Activated naive CD4-positive, alpha-beta T cell treated with anti-CD3 and anti-CD28 coated beads, Interleukin-2, amount 10 ng/mL, durations not matched to agents 7 days and 5 days (primary cell): ENCODE results near the gene LZTR1.
"Not testable (repeated sequence)": the region's sequence is repeated elsewhere in the genome, so short reads cannot be mapped to it uniquely, and the experiment has no call there.

ENCODE experiments used
- CTCF ChIA-PET: fragments of 350-600 bp; sonication (Branson Sonifier 250); formaldehyde crosslinking; loops from one replicate; lab custom pipeline; 2021; ENCODE audit warnings: antibody characterized with exemption; lab: Charles Lee
- DNase-seq: peaks from one replicate; pipeline ENCODE4 v3.0.0-alpha.2; 2020
- H3K27ac Mint-ChIP-seq: one replicate; pipeline ENCODE4 v1.8.0; 2021; ENCODE audit warnings: mild to moderate bottlenecking, moderate library complexity, mixed read lengths
- H3K27me3 Mint-ChIP-seq: one replicate; pipeline ENCODE4 v1.8.0; 2021; ENCODE audit warnings: mild to moderate bottlenecking, mixed read lengths
- H3K36me3 Mint-ChIP-seq: one replicate; pipeline ENCODE4 v1.8.0; 2021; ENCODE audit warnings: mixed read lengths
- H3K4me1 Mint-ChIP-seq: one replicate; pipeline ENCODE4 v1.8.0; 2021; ENCODE audit warnings: mixed read lengths
- H3K4me3 Mint-ChIP-seq: one replicate; pipeline ENCODE4 v1.8.0; 2021; ENCODE audit warnings: mild to moderate bottlenecking, moderate library complexity, mixed read lengths
- H3K9me3 Mint-ChIP-seq: one replicate; pipeline ENCODE4 v1.8.0; 2021; ENCODE audit warnings: mixed read lengths

LZTR1 gene

DNA sequence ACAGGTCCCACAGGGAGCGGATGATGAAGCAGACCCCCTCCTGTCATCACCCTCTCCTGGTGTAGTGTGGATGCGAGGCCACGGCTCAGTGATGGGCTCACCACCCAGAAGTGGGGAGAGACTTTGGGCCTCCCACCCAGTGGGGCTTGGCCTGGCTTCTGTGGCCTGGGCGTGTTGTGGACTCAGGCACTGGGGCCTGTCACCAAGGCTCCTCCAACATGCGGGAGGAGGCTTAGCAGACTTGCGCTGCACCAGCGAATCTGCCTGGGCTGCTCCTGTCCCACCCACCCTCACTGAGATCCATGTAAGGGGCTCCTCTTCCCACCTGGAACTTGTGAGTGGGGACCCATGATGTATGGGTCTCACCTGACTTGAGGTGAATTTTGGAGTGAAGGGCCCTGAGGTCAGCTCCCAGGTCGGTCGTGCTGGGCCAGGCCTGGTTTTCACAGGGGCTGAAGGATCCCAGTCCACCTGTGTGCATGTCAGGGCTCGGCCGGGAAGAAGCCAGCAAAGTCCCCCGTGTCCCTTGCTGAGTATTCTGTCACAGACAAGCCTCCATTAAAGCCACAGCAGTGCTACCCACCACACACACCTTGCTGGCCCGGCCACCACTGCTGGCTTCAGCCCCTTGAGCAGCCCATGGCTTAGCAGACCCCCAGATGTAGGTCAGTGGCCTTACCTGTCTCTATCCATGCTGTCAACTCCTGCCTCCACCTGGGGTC, 15.6 kb downstream of the LZTR1 start:
- Mint-ChIP-seq H3K27me3 (no peaks in the 10 kb centered on the region), H3K27ac (no peak overlapping the region), H3K9me3 (no peaks in the 10 kb centered on the region), H3K4me1 (peaks cover 26% of the 10 kb centered on the region), H3K36me3 (peaks cover 23% of the 10 kb centered on the region), H3K4me3 (no peak overlapping the region)
- no peak for DNase-seq
- CTCF ChIA-PET, result no interaction called here

DNA sequence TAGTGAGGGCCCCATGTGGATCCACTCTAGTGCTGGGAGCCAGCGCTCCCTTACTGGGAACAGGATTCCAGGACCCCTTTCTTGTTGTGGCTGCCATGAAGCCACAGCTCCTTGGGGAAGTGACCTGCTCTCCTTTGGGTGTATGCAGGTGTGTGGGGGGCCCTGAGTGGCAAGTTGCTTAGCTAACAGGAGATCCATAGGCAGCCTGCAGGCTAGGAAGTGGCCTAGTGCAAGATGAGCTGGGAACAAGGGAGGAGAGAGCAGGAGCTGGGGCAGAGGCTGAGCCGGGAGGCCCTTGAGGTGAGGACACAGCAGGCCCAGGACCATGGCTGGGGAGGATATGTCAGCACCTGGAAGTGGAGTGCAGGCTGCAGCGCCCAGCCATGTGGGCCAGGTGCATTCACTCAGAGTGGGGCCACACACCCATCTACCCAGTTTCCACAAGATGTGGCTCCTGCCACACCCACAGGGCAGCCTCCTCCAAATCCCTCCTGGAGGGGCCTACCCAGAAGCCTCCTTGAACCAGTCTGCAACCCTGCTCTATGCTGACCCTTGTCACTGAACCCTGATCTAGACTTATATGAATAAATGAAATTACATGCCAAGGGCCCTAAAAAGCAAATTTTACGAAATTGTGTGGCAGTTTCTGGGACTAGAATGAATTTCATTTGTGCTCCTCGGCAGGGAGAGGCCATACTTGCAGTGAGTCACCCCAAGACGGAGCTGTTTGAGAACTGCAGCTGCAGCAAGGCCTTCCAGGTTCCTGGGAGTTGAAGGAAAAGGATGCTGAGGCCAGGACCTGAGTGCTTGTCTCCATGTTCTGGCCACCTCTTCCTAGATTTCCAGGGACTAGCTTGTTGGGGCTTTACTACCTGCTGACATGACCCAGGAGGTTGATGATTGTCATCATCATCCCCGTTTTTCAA, 16.6 kb downstream of the LZTR1 start:
- DNase-seq, result no peak
- Mint-ChIP-seq H3K9me3 (no peaks in the 10 kb centered on the region), H3K27ac (peak overlapping the region; percentile 60), H3K27me3 (no peaks in the 10 kb centered on the region), H3K4me3 (no peak overlapping the region), H3K36me3 (peaks cover 21% of the 10 kb centered on the region), H3K4me1 (peaks cover 34% of the 10 kb centered on the region)
- CTCF ChIA-PET, result interaction anchor here (2.8 kb wide), 1 partner anchor 17 kb away, joined by 8 read pairs; the partner anchor contains the start of gene LZTR1

DNA sequence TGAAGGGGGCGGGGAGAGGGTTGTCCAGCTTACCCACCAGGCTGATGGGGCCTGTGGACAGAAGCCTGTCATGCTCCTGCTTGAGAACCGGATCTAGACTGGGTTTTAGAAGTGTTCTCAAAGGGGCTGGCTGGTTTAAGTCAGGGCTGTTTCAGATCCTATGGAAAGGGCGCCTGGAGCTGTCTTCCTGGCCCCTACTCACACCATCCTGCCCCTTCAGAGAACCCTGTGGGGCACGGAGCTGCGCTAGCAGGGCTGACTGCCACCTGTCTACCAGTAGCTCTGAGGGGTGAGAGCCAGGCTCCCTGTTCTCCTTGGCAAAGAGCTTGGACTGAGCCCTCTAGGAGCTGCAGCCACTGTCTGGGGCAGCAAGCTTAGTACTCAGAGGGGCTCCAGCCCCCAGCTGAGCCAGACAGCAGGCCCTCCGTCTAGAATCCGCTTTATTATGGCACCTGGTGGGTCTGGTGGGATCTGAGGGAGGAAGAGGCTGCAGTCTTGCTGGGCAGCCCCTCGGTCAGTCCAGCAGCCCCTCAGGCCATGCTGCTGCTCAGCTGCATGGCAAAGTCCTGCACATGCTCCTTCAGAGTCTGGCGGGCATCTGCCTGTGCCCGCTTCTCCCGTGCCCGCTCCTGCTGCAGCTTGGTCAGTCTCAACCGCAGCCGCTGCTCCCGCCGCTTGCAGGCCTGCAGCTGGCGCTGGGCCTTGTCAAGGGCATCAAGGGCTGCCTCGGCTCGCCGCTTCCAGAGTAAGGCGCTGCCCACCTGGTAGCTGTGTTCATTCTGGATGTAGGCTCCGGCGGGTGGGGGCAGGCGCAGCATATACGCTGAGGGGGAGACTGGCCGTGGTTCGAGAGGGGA, 17.5 kb downstream of the LZTR1 start:
- H3K4me1 Mint-ChIP-seq, result peaks cover 39% of the 10 kb centered on the region
- H3K27me3 Mint-ChIP-seq, result no peaks in the 10 kb centered on the region
- peaks cover 21% of the 10 kb centered on the region for H3K36me3 Mint-ChIP-seq
- DNase-seq, result no peak
- peak overlapping the region; percentile 94 for H3K4me3 Mint-ChIP-seq
- H3K9me3 Mint-ChIP-seq, result no peaks in the 10 kb centered on the region
- H3K27ac Mint-ChIP-seq, result no peak overlapping the region
- CTCF ChIA-PET, result interaction anchor here (2.8 kb wide), 1 partner anchor 18 kb away, joined by 8 read pairs; the partner anchor contains the start of gene LZTR1

DNA sequence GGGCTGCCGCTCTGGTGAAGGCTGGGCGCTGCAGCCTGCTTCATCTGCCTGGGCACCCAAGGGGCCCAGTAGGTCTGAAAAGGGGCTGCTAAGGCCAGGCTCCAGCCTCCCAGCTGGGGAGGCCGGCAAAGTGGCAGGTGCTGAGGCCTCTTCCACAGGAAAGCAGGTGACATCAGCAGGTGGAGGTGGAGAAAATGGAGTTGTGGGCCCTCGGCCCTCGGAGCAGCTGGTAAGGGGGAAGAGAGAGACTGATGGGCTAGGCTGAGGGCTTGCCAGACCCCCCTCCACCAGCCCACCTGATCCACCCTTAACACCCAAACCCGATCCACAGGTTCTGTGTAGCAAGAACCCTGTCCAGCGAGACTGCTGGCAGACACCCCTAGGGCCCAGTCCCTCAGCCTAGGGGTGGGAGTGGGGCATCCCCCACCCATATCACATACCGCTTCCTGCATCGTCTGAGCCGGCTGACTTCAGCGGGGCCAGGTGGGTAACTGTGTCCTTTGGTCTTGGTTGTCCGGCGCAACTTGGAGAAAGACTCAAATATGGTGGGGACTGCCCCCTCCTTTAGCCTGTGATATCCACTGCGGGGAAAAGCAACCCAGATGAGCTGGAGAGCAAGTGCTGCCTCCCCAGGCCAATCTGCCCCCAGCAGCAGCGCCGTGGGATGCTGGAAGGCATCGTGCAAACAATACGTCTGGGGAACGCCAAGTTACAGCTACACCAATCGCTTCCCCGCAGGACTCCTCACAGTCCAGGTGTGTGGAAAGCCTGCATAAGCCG, 18.3 kb downstream of the LZTR1 start:
- CTCF ChIA-PET, result interaction anchor here (1.0 to 2.8 kb wide), 3 partner anchors 14 to 114 kb away, joined by 4 to 8 read pairs (median 4); partner anchors contain the start of gene LZTR1
- Mint-ChIP-seq H3K4me1 (peaks cover 39% of the 10 kb centered on the region), H3K27me3 (no peaks in the 10 kb centered on the region), H3K4me3 (peak overlapping the region; percentile 94), H3K9me3 (no peaks in the 10 kb centered on the region), H3K36me3 (peaks cover 16% of the 10 kb centered on the region), H3K27ac (peak overlapping the region; percentile 96)
- DNase-seq, result no peak

DNA sequence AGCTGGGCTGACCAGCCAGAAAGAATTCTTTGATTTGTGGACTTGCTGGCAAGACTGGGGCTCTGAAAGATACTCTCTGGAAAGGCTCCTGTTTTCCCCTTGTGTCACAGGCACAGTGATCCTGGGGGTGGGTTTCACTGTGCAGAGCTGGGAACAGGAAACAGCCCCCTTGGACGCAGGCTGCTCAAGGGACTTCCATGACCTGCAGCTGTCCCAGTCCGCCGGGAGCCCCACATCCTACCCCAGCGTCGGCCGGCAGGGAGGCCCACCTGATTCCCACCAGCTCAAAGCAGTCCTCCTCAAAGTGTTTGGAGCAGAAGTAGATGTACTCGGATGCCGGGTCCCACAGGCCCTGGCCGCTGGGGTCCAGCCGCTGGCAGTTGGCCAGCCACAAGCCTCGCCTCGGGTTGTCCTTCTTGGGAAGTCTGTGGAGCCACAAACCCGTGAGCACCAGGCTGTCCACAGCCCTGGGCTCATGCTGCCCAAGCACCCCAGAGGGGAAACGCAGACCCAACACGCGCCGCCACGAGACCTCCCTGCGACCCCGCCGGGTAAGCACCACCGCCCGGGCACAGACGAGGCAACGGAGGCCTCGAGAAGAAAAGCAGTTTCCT, 19.0 kb downstream of the LZTR1 start:
- Mint-ChIP-seq H3K27me3 (no peaks in the 10 kb centered on the region), H3K27ac (peak overlapping the region; percentile 96), H3K36me3 (peaks cover 15% of the 10 kb centered on the region), H3K9me3 (no peaks in the 10 kb centered on the region), H3K4me3 (peak overlapping the region; percentile 94), H3K4me1 (peaks cover 39% of the 10 kb centered on the region)
- CTCF ChIA-PET, result interaction anchor here (1.0 to 2.8 kb wide), 3 partner anchors 15 to 115 kb away, joined by 4 to 8 read pairs (median 4); partner anchors contain the start of gene LZTR1
- DNase-seq, result no peak

DNA sequence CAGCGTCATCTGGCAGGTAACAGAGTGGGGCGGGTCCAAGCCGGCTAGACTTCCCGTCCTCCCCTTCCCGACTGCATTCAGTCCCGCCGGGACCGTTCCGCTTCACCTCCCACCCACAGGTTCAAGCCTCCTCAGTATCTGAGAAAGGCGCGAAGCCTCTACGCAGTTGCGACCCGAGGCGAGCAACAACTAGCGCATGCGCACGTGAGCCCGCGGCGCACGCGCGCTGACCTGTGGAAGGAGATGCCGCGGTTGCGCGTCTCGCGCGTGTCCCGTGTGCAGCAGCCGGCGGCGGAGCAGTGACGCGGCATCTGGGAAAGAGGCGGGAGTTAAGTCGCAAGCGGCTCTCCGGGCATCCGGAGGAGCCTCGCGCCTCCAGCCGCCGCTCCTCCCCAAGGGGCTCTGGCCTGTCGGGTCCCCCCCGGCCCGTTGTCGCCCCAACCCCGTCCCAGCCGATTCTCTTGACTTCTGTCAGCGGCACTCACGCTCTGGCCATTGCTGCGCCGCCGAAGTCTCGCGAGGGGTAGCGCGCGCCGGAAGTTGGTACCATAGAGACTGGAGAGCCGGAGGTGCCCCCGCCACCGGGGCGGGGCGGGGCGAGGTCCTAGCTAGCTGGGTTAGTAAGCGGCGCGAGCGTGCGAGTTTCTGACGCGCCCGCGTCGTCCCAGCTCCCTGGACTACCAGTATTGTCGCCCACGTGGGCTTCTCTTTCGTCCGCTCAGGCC, 19.7 kb downstream of the LZTR1 start, which contains the start of gene THAP7:
Gene THAP7 (minus strand): TSS at position 518 of the 725 bp plus-strand sequence. CDS start 207 bp downstream, at position 311.
- H3K4me3 Mint-ChIP-seq, result peak within 1 kb of the TSS; percentile 94
- peaks cover 39% of the 10 kb centered on the region for H3K4me1 Mint-ChIP-seq
- peaks cover 10% of the 10 kb centered on the region for H3K36me3 Mint-ChIP-seq
- CTCF ChIA-PET, result interaction anchor here (1.0 to 2.8 kb wide), 2 partner anchors 15 to 20 kb away, joined by 4 to 8 read pairs; partner anchors contain the start of gene LZTR1
- H3K9me3 Mint-ChIP-seq, result no peaks in the 10 kb centered on the region
- H3K27me3 Mint-ChIP-seq, result no peaks in the 10 kb centered on the region
- DNase-seq, result peak; percentile 98
- H3K27ac Mint-ChIP-seq, result peak within 1 kb of the TSS; percentile 96

DNA sequence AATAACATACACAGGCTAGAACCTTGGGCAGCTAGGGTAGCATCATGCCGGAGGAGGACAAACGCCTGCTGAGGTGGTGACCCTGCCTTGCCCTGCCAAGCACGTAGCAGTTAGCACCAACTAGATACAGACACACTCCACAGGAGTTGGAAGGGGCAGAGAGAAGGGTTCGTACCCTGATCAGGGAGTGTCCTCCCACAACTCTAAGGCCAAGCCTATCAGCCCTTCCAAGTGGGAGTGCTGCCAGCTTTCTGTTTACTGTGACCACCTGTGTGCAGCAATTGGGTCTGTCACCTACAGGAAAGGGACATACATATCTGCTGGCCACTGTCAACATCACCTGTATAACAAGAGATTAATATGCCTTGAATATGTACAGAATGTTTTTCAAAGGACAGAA, 21.7 kb downstream of the LZTR1 start:
- DNase-seq, result no peak
- Mint-ChIP-seq H3K4me1 (peaks cover 37% of the 10 kb centered on the region), H3K27me3 (no peaks in the 10 kb centered on the region), H3K36me3 (peaks cover 5% of the 10 kb centered on the region), H3K4me3 (peak overlapping the region; percentile 94), H3K27ac (peak overlapping the region; percentile 96), H3K9me3 (no peaks in the 10 kb centered on the region)
- CTCF ChIA-PET, result interaction anchor here (0.6 to 1.8 kb wide), 3 partner anchors 18 to 745 kb away, joined by 3 to 6 read pairs (median 4); no protein-coding TSS in a partner anchor

DNA sequence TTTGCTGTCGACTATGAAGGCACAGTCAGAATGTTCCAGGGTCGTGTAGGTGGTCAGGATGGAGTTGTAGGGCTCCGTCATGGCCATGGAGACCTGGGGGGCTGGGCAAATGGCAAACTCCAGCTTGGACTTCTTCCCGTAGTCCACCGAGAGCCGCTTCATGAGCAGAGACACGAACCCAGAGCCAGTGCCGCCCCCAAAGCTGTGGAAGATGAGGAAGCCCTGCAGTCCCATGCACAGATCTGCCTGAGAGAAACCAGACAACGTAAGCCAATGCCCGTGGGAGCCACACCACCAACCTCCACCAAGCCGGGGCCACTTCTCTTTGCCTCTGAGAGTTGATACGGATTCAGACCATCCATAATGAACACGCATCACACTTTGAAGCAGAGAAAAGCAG, 27.1 kb downstream of the LZTR1 start:
- H3K4me3 Mint-ChIP-seq, H3K27ac Mint-ChIP-seq, DNase-seq, H3K4me1 Mint-ChIP-seq, H3K36me3 Mint-ChIP-seq, CTCF ChIA-PET, H3K9me3 Mint-ChIP-seq: not testable (repeated sequence)
- H3K27me3 Mint-ChIP-seq, result peaks cover 17% of the 10 kb centered on the region

DNA sequence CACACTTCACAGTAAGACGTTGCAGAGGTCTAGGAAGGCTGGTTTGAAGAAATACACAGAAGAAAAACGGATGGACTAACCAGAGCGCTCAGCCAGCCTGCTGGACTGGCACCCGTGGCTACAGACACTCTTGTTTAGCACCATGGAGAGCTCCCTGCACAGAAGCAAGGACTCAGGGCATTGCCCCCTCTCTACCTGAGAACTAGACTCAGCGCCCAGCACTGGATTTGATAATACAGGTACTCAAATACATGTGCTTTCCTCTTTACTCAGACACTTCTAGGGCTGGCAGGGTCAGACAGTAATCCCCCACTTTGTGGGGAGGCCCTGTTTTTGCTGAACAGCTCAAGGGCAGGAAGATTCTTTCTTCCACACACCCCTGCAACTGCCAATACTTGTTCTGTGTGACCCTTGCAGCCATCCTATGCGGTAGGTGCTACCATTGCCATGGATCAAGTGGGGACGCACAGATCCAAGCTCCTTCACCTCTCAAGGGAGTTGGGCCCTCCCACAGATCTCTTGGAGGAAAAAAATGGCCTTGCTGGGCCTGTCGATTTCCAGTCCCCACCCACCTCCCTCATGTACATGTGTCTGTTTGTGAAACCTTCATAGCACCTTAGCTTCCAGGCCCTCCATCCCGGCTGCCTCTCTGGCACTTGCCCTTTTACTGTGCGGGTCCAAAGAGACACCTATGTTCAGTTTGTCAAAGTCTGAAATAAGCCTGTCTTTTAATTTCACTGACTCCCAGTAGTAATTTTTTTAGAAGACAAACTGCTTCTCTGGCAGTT, 27.7 kb downstream of the LZTR1 start:
- no peaks in the 10 kb centered on the region for H3K36me3 Mint-ChIP-seq
- CTCF ChIA-PET, result no interaction called here
- peaks cover 23% of the 10 kb centered on the region for H3K27me3 Mint-ChIP-seq
- H3K4me3 Mint-ChIP-seq, result no peak overlapping the region
- H3K9me3 Mint-ChIP-seq, result no peaks in the 10 kb centered on the region
- no peak overlapping the region for H3K27ac Mint-ChIP-seq
- peaks cover 15% of the 10 kb centered on the region for H3K4me1 Mint-ChIP-seq
- DNase-seq, result peak; percentile 74

DNA sequence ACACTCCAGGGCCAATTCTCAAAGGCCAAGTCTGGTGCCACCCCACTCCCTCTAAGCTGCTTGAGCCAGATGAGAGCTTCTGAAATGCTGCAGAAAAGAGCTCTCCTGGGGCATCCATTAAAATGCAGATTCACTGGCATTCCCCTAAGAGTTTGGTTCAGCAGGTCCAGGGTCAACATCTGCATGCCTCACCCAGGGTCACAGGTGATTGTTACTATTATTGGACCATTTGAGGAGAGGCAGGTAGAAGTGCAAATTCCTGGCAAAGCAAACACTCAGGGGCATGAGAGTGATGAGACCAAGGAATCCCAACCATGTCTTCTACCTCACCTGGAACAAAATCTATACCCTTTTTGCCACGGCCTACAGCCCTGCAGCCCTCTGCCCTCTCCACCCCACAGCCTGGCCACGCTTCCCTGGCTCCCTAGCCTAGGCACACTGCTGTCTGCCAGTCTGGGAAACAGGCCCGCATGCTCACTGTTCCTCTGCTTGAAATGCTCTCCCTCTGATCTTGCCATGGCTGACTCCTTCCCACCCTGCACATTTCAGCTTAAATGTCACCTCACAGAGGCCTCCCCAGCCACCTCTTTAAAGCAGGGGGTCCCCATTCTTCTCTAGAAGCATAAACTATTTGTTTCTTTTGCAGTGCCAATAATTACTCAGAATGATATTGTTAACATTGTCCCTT, 28.5 kb downstream of the LZTR1 start:
- H3K9me3 Mint-ChIP-seq, result no peaks in the 10 kb centered on the region
- no peak overlapping the region for H3K27ac Mint-ChIP-seq
- CTCF ChIA-PET, result no interaction called here
- peaks cover 22% of the 10 kb centered on the region for H3K4me1 Mint-ChIP-seq
- H3K4me3 Mint-ChIP-seq, result no peak overlapping the region
- peaks cover 31% of the 10 kb centered on the region for H3K27me3 Mint-ChIP-seq
- no peak for DNase-seq
- no peaks in the 10 kb centered on the region for H3K36me3 Mint-ChIP-seq
